Activated CD8-positive, alpha-beta memory T cell treated with anti-CD3 and anti-CD28 coated beads for 36 hours (primary cell): Measurements from ENCODE around the gene FGF12. TPM values are rescaled to one million over a fixed set of nuclear protein-coding genes. Genes with fewer than 3 reads are reported as not detected.
"Not testable (repeated sequence)": the region's sequence is repeated elsewhere in the genome, so short reads cannot be mapped to it uniquely, and the experiment has no call there.

ENCODE experiments used
- CTCF ChIA-PET: fragments of 350-600 bp; sonication (Branson Sonifier 250); formaldehyde crosslinking; loops from one replicate; lab custom pipeline; 2021; ENCODE audit warnings: antibody characterized with exemption; lab: Charles Lee
- POLR2A ChIA-PET: fragments of 350-600 bp; sonication (Branson Sonifier 250); formaldehyde crosslinking; loops from one replicate; lab custom pipeline; 2021; ENCODE audit warnings: antibody characterized with exemption; lab: Charles Lee
- total RNA-seq, 2 experiments: library from RNA; stranded (reverse); gene quantifications; one replicate each; pipeline ENCODE4 v1.2.3, GENCODE V29; 2021

The FGF12 gene
- total RNA-seq = not detected

DNA sequence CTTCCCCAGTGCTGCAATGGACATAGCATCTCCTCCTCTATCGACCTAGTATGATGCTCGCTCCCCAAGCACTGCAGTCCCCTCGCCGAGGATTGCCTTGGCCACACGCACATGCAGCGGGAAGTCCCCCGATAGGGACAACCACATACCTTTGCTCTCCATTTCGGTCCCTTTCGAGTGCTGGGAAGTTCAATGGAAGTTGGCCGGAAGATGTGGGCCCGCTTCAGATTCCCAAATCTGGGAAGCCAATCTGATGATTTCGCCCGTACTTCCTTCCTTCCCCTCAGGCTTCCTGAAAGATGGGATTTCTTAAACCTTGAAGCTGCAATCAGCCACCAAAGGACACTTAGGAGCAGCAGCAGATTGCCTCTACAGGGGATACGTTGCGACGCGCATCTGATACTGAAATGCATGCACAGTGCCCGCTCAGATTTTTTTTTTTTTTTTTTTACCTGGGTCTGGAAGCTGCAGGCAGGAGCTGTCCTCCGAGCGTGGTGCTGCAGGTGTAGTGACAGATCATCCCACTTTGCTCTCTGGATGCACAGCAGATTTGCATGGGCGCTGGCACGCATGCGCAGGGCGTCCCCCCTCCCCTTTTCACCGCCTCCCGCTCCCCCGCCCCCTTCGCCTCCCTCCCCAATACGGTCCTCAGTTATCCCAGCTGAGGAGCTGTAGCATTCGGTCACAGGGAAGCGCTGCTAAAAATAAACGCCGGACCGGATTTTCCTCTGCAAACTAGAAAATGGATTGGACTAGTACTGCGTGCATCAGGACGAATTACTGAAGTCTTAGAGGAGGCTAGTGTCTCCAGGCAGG, at the start of gene FGF12:
Gene FGF12 (minus strand): TSS at position 510 of the 816 bp plus-strand sequence.
- CTCF ChIA-PET = no interaction called here
- POLR2A ChIA-PET = no interaction called here

DNA sequence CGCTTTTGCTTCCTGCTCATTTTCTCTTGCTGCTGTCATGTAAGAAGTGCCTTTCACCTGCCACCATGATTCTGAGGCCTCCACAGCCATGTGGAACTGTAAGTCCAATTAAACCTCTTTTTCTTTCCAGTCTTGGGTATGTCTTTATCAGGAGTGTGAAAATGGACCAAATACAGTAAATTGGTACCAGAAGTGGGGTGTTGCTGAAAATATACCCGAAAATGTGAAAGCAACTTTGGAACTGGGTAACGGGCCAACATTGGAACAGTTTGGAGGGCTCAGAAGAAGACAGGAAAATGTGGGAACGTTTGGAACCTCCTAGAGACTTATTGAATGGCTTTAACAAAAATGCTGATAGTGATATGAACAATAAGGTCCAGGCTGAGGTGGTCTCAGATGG, 47.0 kb upstream of the FGF12 start:
- CTCF ChIA-PET, POLR2A ChIA-PET: not testable (repeated sequence)

DNA sequence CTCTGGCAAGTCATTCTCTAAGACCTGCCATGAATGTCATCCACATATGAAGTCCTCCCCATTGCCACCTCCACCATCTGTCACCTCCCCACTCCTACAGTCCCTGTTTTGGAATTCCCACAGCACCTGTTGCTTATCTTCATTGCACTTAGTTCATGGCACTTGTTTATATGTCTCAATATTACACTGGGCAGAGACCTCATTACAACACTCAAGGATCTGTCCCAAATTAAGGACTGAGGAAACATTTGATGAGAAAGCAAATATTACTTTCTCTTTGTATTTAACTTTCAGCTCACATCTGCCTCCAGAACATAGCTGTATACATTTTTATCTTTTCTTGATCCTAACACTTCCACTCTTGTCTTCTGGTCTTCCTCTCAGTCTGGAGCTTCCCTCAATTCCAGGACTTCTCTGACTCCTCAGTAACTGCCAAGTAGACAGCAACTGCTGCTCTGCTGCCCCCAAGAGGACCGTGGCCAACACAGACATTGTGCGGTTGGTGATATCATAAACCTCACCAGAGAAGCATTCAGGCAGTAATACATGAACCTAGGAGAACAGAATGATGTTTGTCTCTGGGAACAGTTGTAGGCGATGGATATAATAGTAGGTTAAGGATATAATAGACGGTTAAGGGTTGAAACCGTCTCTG, 45.0 kb upstream of the FGF12 start:
- ChIA-PET POLR2A (no interaction called here), CTCF (no interaction called here)

DNA sequence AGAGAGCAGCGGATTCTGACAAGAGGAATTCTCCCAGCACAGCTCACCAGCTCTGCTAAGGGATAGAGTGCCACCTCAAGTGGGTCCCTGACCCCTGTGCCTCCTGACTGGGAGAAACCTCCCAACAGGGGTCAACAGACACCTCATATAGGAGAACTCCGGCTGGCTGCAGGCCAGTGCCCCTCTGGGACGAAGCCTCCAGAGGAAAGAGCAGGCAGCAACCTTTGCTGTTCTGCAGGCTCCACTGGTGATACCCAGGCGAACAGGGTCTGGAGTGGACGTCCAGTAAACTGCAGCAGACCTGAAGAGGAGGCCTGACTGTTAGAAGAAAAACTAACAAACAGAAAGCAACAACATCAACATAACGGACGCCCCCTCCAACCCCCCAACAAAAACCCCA, 31.3 kb upstream of the FGF12 start:
- ChIA-PET CTCF (no interaction called here), POLR2A (no interaction called here)

DNA sequence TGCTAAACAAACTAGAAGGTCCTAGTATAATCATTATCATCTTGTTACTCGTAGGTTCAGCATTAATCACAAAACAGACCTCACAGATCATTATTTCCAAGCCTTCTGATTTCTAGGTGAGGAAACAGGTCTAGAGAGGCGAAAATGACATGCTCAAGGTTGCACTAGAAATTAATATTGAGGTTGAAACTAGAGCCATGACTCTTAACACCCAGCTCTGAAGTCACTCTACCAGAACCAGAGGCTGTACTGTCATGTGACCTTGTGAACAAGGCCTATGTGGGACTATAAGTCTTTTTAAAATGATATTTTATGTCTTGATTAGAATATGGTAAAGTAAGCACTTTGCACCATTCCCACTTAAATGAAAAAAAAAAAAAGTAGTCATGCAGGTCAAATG, 23.8 kb upstream of the FGF12 start:
- ChIA-PET CTCF (no interaction called here), POLR2A (no interaction called here)

DNA sequence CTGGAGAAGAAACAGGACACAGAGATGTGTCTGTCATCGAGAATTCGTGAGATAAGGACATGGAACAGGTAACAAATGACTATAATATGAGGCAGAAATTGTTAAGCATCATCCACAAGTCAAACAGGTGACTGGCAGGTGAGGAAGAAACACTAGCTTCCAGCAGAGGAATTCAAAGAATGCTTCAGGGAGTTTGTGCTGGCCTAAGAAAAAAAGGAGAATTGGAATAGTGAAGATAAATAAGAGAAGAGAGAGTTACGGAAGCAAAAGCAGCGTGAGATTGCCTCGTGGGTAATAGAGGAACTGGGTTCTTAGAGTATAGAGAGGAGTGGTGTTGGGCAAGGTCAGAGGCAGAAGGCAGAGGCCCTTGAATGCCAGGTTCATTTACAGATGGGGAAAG, 22.9 kb upstream of the FGF12 start:
- ChIA-PET POLR2A (no interaction called here), CTCF (interaction anchor here (0.6 kb wide), 1 partner anchor 103 kb away, joined by 3 read pairs; no protein-coding TSS in a partner anchor)

DNA sequence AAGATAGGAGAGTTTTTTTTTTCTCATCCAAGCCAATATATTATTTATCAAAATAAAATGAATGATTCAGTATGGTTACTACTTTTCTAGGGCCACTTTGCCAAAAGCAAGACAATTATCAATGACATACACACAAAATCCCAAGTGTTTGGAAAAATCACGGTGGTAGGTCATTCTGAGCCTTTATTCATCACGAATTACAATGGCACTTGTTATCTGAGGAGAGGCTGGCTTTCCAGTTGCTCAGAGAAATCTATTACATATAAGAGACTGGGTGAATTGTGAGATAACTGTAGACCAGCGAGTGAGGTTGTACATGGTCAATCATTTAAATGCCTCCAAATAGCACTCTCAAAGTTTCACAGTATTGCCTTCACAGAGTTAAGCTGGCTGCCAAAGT, 20.4 kb upstream of the FGF12 start:
- ChIA-PET POLR2A (no interaction called here), CTCF (no interaction called here)

DNA sequence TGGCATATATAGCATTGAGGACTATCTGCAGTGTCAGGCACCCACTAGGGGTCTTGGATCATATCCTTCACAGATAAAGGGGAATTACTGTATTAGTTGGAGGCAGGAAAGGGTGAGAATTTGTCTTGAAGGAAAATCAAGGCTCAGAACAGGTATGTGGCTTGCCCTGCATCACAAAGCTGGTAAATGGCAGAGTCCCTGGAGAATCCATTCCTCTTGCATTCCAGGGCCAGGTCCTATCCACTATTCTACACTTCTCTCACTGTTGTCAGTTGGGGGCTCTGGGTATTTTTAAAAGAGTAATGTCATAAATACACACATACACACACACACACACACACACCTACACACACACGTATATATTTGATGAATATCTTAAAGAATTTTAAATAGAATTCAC, 19.8 kb upstream of the FGF12 start:
- ChIA-PET POLR2A (no interaction called here), CTCF (no interaction called here)

DNA sequence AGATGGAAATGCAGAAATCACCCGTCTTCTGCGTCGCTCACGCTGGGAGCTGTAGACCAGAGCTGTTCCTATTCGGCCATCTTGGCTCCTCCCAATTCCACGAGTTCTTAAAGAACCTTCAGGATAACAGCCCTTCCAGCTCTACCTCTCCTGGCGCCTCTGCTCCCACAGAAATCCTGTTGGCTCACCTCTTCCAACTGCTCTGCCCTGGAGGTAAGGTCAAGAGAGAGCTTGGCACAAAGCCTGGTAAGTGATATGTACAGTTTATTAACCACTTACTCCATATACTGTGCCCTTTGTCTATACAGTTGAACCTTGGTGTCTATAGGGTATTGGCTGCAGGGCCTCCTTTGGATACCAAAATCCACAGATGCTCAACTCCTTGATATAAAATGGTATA, 17.8 kb upstream of the FGF12 start:
- CTCF ChIA-PET = no interaction called here

DNA sequence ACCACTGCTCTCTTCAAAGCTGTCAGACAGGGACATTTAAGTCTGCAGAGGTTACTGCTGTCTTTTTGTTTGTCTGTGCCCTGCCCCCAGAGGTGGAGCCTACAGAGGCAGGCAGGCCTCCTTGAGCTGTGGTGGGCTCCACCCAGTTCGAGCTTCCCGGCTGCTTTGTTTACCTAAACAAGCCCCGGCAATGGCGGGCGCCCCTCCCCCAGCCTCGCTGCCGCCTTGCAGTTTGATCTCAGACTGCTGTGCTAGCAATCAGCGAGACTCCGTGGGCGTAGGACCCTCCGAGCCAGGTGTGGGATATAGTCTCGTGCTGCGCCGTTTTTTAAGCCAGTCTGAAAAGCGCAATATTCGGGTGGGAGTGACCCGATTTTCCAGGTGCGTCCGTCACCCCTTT, 17.3 kb upstream of the FGF12 start:
- CTCF ChIA-PET, POLR2A ChIA-PET: not testable (repeated sequence)

More for the DNA sequence above, 17.8 kb upstream of the FGF12 start:
- POLR2A ChIA-PET = no interaction called here

DNA sequence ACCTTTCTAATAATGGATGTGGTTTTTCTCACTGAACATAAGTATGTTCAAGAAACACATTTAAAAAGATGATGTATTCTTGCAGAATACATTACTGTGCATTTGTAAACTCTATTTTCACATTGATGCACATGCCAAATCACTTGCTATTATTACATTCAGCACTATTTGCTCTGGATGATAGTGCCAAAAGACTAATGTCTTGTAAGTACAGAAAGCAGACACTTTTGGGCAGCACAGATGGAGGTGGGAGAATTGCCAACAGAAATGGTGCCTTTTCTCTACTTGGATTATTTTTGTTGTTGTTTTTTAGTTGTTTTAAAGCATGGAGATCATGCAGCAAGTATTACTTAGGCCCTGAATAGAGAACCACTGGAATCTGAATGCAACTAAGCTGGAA, 10.2 kb upstream of the FGF12 start:
- ChIA-PET POLR2A (no interaction called here), CTCF (no interaction called here)

DNA sequence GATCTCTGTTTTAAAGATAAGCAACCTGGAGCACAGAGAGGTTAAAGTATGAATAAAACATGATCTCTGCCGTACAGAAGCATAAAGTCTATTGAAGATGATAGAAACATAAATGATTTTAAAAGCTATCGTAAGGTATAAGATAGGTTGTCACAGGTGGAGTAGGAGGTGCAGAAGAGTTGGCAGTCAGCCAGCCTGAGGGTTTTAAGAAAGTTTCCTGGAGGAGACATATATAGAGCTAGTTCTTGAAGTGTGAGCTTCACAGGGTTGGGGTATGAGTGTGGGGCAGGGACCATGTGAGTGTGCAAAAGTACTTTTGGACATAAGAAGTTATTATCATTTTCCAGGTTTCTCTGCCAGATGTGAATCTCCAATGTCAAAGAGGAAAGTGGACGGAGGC, 3.9 kb upstream of the FGF12 start:
- CTCF ChIA-PET = no interaction called here
- POLR2A ChIA-PET = no interaction called here

DNA sequence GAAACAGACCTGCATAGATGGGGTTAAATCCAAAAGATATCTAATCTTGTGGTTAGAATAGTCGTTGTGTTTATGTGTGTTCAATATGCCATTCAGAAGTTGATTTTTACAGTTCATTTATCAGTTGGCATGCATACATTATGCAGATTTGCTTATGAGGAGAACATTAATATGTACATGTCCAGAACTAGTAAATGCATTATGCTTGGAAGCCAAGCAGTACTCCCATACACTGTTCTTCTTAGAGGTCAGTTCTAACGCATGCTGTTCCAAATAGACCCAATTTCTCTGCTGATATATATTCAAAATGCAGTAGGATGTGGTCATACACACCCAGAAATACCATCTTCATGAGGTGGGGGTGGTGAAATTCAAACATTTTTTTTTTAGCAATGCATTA, 956 bp downstream of the FGF12 start:
- ChIA-PET POLR2A (no interaction called here), CTCF (no interaction called here)

DNA sequence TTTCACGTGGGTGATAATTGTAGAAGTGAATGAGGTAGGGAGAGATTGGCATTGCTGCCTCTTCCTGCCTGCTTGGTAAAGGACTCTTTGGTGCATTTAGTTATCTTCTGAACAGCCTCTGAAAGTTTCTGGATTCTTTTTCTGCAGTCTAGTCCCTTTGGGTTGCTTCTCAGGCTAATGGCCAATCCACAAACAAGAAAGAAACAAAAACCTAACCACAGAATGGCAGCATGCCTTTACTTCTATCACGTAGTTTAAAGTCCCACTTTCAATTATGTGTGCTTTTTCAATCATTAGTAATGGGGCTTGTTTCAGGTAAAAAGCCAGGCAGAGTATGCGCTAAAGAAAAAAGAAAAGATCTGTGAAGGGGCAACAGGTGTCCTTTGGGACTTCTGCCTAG, 7.4 kb downstream of the FGF12 start:
- CTCF ChIA-PET = no interaction called here
- POLR2A ChIA-PET = no interaction called here

DNA sequence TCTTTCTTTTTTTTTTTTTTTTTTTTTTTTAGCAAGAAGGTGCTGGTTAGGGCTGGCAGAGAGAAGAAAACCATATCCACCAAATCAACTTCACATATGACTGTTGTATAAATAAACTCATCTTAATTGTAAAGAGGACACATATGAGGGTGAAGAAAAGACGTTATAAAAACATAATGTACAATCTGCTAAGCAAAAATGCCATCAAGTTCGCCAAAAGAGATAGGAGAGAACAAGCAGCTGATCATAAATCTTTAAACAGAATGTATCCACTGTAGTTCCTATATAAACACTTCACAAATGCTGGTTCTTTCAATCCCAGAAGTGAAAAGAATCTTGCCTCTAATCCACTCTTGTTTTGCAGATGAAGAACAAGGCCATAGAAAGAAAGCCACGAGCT, 9.2 kb downstream of the FGF12 start:
- ChIA-PET CTCF (no interaction called here), POLR2A (interaction anchor here (0.7 kb wide), 1 partner anchor 162 kb away, joined by 3 read pairs; no protein-coding TSS in a partner anchor)

DNA sequence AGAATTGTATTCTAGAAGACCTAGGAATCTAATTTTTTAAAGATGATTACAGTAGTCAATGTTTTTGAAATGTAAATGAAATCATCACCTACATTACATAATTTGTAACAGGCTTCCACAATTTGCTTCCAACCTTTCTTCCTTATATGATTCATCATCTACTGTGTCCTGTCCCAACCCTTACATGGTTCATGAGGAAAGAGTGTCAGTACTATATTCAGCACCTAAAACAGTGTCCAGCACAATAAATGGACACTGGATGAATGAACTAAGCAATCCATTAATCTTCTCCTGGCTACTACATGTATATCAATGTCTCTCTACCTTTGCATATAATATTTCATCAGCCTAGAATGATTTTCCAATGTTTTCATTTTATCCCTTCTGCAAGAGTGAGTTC, 12.2 kb downstream of the FGF12 start:
- CTCF ChIA-PET = no interaction called here
- POLR2A ChIA-PET = no interaction called here

DNA sequence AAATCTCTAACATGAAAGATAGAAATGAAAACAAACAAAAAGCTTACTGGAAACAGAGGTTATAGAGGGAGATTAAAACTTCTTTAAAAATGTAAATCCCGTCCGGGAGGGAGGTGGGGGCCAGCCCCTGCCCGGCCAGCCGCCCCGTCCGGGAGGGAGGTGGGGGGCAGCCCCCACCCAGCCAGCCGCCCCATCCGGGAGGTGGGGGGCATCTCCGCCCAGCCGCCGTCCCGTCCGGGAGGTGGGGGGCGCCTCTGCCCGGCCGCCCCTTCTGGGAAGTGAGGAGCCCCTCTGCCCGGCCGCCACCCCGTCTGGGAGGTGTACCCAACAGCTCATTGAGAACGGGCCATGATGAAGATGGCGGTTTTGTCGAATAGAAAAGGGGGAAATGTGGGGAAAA, 16.2 kb downstream of the FGF12 start:
- POLR2A ChIA-PET, CTCF ChIA-PET: not testable (repeated sequence)

DNA sequence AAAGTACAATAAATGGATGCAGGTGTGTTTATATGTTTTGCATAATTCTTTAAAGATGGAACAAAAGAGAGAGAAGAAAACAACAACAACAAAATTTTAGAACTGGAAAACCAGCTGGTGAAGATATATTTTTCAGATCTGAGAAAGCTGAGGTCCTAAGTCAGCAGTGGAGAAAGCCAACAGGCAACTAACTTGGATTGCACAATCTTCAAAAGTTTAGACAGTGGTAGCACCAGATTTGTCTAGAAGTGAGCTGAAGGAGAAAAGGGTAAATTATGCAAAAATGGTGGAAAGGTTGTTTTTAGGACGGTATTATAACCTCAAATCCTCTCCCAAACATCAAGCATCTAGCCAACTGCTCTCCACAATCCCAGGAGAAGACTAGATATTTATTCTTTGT, 17.0 kb downstream of the FGF12 start:
- POLR2A ChIA-PET = no interaction called here
- CTCF ChIA-PET = no interaction called here

DNA sequence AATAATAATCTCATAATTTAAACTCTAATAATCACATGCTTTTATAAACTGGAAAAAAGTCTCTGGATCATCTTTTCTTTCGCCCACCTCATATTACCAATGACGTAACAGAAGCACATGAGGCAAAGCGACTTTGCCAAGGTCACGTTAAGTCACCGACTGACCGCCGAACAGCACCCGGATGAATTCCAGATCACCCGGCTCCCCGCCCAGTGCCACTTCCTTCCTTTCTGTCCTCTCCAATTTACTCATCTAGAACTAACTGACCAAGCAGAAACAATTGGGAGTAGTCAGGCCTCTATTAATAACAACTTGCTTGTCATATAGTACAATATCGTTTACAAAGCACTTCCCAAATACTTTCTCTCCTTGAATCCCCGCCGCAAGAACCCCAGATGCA, 21.1 kb downstream of the FGF12 start:
- POLR2A ChIA-PET = no interaction called here

DNA sequence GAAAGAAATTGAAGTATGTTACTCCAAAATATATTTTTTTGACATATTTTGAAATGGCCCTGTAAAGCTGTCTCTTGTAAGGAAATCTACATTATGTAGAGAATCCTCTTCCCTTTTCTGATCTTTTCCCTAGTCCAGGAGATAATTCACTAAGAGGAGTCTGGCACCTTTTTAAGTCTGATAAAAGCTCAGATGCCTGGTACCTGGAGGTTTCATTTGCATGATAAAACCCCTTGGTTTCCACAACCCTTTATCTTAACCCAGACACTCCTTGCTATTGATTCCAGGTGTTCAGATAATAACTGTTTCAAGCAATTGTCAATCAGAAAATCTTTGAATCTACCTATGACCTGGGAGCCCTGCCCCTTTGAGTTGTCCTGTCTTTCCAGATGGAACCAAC, 26.5 kb downstream of the FGF12 start:
- POLR2A ChIA-PET = no interaction called here
- CTCF ChIA-PET = no interaction called here

More for the DNA sequence above, 21.1 kb downstream of the FGF12 start:
- CTCF ChIA-PET = no interaction called here

DNA sequence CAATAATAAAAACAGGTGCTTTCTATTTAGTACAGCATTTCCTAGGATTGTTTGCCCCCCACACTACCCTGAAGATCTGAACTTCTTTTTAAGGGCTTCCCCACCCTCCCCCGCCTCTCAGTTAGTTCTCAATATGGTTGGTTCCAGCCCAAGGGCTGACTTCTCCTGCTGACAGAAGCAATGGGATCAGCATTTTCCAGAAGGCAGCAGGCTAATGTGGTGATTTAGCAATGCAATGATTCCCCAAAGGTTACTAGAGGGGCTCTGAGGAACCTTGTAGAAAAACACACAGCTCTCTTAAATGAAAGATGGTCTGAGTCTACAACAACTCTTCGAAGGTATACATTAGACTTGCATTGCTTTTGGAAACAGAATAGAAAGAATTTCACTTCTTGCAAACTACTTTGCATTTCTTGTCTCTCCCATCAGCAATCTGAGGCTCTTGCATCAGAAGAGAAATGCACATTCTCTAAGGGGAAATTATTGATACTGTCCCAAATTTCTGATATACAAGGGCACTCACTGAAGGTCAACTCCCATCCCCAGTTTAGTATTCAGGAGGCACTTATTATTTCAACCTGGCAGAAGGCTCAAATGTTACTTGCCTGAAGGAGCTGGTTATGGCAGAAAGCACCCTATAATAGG, 30.3 kb downstream of the FGF12 start:
- ChIA-PET CTCF (no interaction called here), POLR2A (no interaction called here)
